DMS153 (cell line): ENCODE data around the gene ANKRD39.
"Not testable (repeated sequence)": the region's sequence is repeated elsewhere in the genome, so short reads cannot be mapped to it uniquely, and the experiment has no call there.

ENCODE experiments used
- DNase-seq: peaks from one replicate; lab custom pipeline; 2025; lab: John Stamatoyannopoulos, UW

The ANKRD39 gene, protein sequence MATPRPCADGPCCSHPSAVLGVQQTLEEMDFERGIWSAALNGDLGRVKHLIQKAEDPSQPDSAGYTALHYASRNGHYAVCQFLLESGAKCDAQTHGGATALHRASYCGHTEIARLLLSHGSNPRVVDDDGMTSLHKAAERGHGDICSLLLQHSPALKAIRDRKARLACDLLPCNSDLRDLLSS

DNA sequence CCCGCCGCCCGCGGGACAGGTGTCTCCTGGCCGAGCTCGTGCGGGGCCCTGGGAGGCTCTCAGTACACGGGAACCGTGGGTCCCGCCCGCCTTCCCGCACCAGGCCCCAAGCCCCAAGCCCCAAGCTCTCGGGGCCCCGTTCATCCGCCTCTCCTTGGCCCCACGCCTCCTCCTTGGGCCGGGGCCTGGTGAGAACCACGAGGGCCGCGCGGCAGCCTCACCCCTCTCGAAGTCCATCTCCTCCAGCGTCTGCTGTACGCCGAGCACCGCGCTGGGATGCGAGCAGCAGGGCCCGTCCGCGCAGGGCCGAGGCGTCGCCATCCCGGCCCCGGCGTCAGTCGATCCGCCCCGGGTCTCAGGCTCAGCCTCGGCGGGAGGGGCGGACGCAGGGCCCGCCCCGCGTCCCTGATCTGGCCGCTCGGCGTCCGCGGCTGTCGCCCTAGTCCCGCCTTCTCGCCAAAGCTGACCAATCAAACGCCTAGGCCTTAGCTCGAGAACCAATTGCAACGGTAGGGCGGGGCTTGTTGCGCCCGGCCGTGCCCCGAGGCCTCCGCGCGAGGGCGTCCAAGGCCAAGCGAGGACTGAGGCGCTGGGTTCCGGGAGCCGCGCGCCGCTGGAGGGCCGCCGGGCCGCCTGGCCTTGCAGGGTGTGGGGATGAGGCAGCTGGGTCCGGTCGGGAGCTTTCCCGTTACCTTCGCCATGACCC is at the start of gene ANKRD39:
TSS of gene ANKRD39 (minus strand) at position 350 of the 706 bp plus-strand sequence. CDS start at position 321, 29 bp downstream.
- DNase-seq: peak; percentile 97

DNA sequence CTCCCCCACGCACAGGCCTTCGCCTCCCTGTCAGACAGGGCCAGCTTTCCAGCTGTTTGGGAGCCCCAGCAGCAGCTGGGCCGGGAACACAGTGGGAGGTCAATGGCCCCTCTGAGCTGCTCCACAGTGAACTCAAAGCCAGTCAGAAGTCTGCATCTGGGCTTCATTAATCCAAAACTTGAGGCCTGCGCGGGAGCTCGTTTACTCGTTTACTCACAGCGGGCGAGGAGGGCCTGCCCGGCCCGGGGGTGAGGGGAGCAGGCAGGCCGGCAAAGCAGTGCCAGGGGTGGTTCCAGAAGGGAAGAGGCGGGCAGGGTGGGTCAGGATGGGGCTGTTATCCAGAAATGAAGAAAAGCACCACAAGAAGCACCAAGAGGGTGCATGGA is 48.9 kb upstream of the ANKRD39 start:
- DNase-seq: no peak

DNA sequence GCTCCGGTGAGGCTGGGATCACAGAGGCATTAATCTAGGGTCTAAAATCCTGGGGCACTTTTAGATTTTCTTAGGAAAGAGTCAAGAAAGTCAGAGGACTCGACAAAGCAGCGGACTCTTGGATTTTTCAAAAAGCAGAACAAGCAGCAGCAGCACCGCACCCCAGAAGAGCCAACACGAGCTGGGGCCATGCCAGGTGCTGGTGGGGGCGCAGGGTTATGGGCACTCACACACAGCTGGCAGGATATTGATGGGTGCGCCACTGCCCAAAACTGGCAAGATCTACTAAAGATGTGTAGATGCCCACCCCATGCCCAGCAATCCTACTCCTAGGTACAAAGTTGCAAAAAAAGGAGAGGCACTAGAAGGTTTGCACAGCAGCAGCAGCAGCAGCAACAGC is 46.0 kb upstream of the ANKRD39 start:
- DNase-seq: no peak

GRCh38 chr2:96903318-96903717 is 45.5 kb upstream of the ANKRD39 start:
- no peak for DNase-seq

DNA sequence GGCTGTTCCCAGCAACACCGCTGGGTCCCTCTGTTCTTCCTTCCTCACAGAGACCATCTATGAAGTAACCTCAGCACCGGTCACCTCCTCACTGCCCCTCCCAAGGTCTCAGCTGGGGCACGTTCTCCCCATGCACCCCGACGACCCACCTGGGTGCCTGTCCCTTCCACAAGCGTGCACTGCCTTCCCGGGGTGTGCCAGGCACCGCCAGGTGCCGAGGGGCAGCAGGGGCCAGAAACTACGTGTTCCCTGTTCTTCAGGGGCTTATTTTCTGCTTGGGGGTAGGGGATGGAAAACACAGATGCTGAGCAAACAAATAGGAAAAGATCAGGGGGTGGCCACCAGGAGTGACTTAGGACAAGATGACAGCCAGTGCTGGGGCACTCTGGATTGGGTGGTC is 42.4 kb upstream of the ANKRD39 start:
- DNase-seq: no peak

GRCh38 chr2:96899413-96899741 is 41.6 kb upstream of the ANKRD39 start:
- no peak for DNase-seq

GRCh38 chr2:96898641-96899412 is 41.0 kb upstream of the ANKRD39 start:
- no peak for DNase-seq

DNA sequence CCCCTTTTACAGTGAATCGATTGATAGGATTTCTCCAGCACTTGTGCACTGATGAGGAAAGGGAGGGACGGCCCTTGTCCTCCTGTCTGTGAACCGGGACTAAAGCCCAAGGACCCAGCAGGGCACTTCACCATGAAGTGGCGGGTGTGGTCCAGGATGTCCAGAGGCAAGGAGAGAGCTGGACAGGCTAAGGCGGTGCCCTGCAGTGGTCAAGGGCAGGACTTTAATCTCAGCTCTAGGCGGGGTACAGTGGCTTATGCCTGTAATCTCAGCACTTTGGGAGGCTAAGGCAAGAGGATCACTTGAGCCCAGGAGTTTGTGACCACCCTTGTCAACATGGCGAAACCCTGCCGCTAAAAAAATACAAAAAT is 40.3 kb upstream of the ANKRD39 start:
- no peak for DNase-seq

- no peak for DNase-seq
These were observed 39.8 kb upstream of the ANKRD39 start for GRCh38 chr2:96897491-96898134.

GRCh38 chr2:96895746-96896651 is 38.2 kb upstream of the ANKRD39 start:
- peak; percentile 83 for DNase-seq

DNA sequence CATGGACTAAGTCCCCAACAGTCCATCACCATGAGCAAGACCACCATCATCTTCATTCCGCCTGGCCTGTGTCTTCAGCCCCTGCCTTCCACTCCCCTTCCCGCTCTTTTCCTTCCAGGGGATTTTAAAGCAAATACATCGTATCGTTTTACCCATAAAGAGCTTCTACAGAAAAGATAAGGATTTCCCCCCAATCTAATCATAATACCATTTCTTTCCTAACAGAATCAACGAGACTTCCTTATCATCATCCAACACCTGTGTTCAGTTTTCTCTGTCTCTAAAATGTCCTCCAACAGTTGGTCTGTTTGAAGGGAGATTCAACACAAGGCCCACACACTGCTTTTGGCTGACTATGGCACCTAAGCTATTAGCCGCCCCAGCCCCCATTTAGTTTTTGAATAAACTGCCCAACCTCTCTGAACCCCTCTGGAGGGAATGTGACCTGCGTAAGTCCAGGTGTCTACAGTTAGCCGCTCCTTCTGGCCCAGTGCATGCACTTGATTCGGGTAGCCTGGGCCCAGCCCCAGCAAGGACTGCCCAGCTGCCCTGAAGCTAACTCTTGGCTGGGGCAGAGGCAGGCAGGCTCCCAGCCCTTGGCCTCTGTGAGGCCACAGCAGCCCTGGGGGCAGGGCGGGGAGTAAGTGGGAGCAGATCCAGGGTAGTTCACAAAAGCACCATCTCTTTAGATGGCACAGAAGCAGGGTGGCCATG is 37.4 kb upstream of the ANKRD39 start:
- no peak for DNase-seq

DNA sequence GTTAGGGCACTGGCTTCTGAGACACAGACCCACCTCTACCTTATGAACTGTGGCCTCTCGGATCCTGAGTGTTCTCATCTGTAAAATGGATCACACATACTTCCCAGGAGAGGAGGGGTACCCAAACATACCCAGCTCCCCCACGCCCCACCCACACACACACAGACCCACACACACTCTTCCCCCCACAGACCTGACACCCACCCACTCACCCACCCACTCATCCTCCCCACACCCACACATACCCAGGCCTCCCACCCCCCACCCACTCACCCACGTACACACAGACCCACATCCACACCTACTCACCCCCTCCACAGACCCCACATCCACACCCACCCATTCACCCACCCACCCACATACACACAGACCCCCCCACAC is 36.3 kb upstream of the ANKRD39 start:
- no peak for DNase-seq

DNA sequence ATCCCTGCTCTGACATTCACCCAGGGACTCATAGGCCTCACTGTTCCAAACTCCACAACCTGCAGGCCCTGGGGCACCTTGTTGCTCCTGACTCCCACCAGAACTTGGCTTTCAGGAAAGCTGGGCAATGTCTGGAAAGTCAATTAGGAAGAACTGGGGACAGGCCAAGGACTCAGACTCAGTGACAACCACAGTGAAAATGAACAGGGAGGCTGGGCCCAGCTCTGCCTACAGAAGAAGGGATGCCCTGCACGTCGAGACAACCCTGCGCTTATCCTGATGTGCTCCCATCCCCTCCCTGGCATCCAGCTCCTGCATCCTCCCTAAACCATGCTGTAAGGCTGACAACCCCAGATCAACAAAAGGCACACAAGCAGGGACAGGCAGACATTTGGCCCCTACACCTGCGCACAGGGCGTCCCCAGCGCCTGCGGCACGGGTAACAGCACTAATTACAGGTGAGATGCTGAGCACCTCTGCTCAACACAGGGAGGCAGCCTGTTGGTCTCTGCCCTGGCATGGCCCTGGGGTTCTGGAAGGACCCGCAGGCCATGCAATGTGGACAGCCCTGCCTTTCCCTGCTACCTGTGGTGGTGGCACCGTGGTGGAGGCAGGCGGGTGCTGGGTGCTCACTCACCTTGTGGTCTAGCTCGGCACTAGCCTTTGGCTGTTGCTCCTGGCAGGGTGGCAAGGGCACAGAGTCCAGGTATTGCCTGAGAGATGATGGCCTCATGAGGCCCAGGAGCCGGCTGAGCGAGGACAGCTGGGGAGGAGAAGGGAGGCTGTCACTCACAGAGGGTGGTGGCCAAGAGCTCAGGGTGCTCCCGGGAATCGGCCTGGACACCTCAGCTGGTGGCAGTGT is 35.7 kb upstream of the ANKRD39 start:
- no peak for DNase-seq

DNA sequence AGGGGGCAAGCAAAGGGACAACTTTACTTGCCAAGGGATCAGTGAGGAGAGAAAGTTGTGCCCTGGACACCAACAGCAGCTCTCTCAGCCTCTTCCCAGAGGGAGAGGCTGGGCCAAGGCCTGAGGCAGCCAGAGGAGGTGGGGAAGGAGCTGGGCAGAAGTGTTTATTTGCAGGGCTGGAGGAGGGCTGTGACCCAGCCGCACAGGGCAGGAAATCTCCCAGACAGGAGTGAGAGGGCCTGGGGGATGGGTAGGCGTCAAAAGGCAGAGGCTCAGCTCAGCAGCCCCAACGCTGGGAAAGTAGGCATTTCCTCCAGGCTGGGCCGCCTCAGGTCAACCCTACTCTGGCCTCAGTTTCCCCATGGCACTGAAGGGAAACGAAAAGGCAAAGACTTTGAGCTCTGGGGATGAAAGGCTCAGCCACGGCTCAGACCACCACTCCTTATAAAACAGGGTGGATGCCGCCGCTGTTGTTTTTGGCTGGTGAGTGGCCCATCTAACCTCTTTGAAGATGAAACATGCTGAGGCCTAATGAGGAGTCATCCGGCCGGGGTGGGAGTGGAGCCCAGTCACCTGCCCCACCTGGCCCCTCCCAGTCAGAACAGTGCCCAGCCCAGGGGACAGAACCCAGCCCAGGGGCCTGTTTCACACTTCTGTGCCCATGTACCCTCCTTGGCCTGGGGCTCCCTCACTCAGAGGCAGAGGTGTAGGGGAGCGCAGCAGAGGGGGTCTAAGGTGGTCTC is 33.9 kb upstream of the ANKRD39 start:
- DNase-seq: peak; percentile 12

- no peak for DNase-seq
These were observed 33.0 kb upstream of the ANKRD39 start for GRCh38 chr2:96890726-96891385.

DNA sequence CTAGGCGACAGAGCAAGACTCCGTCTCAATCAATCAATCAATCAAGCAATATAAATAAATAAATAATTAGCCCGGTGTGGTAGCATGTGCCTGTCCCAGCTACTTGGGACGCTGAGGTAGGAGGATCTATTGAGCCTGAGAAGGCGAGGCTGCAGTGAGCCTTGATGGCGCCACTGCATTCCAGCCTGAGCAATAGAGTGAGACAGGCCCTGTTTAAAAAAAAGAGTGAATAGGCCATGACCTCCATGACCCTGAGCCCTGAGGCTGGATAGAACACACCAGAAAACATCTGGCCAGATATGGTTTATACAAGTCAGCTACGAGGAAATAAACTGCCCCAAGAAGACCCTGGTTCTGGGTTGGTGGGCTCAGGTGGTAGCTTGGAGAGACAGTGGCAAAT is 32.4 kb upstream of the ANKRD39 start:
- no peak for DNase-seq

DNA sequence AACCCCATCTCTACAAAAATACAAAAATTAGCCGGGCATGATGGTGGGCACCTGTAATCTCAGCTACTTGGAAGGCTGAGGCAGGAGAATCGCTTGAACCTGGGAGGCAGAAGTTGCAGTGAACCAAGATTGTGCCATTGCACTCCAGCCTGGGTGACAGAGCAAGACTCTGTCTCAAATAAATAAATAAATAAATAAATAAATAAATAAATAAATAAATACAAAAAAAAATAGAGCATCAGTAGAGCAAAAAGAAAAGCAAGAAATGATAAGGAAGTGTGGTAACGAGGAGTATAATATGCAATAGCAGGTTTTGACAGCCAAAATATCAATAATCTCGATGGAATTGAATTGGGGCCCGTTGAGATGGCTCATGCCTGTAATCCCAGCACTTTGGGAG is 31.7 kb upstream of the ANKRD39 start:
- not testable (repeated sequence) for DNase-seq

DNA sequence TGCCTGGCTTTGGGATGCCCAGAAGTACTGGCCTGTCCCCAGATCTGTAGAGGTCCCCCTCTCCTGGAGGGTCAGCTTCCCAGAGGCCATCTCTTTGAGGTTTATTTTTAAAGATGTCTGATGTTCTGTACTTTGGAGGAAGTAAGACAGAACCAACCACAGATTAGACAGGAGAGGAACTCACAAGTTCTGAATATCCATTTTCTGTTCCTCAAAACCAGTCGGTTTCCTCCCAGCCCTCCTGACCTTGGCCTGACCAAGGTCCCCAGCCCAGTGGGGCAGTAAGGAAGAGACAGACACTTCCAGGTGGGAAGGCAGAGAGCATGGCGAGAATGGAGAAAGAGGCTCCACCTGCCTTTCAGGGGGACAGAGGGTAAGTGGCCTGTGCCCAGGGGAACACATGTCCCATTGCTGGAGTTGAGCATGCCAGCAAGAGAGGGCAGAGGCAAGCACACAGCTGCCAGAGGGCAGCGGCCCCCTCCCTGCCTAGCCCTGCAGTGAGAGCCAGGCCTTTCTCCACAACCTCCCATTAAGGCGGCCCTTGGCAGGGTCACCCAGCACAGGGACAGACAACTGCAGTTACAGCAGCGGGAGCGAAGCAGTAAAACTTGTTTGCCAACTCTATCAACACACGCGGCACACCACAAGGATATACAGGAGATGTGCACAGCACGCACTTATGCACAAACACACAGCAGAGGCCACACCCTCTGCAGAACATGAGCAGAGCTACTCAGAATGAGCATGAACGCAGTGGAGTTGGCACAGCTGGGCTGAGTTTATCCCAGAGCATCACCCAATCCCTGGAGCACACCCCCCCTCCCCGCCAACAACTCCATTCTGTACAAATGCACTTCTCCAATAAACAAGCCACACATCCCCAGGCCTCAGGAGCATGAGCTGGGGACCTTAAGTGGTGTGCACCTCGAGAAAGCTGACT is 30.5 kb upstream of the ANKRD39 start:
- peak; percentile 96 for DNase-seq
